Purkinje cell (primary cell): Measurements from ENCODE around the gene STOML3. TPM values are rescaled to one million over a fixed set of nuclear protein-coding genes. Genes with fewer than 3 reads are reported as not detected.

Source experiments
- polyA plus RNA-seq: library from polyadenylated mRNA; unstranded; fragments of >200 nt; fragmentation: Nextera tagmentation; gene quantifications from 2 replicates; pipeline ENCODE4 v1.2.1, GENCODE V29; 2014

STOML3 gene, protein sequence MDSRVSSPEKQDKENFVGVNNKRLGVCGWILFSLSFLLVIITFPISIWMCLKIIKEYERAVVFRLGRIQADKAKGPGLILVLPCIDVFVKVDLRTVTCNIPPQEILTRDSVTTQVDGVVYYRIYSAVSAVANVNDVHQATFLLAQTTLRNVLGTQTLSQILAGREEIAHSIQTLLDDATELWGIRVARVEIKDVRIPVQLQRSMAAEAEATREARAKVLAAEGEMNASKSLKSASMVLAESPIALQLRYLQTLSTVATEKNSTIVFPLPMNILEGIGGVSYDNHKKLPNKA
- not detected in 2 replicates for polyA plus RNA-seq

DNA sequence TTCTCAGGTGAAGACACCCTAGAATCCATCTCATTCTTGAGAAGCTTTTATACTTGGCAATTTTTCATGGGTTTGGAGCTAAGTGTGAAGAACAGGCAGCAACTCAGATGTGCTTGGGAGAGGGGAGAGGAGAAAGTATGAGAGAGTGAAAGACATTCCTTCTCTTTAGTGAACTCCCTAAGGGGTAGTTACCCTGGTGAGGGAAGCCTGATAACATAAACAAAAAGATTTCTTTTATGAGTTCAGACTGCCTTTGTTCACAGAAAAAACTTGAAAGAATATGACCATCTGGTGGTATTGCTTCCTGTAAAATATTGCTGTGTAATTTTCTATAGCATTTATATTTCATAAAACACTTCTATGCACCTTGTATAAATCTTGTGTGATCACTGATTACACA, at the start of gene STOML3:
Gene STOML3, minus strand, starts transcription at position 139 of the 400 bp plus-strand sequence. Its CDS starts 110 bp downstream, at position 29.

DNA sequence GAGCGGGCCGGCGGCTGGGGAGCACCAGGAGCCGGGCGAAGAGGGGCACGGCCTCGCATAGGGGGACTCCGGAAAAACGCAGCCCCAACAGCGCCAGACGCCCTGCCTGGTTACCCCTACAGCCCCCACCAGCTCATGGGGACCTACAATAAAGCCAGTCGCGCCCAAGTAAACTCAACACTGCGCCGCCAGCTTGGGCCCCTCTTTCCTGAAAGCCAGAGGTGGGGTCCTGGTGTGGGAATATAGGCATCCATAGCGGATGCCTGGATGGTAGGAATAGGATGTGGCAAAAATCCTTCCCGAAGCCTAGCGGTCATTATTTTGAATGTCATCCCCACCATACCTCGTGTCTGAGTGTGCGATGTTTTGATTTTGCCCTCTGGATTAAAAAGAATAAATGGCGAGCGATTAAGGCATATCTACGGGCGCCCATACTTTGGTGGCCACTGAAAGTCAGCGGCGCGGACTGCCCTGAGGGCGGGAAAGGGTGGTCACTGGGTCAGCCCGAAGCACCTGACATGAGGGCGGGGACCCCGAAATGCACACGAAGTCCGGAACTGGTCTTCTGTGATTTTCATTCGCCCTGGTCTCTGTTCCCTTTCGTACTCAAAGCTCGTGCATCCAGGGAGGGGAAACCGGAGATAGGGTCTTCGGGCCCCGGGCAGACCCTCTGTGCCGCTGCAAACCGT, 47.4 kb upstream of the STOML3 start, which contains the start of the genes NHLRC3 and PROSER1:
Gene NHLRC3, plus strand, starts transcription at position 577 of the 689 bp plus-strand sequence. CDS start 184 bp downstream, outside the sequence.
Gene PROSER1, minus strand, starts transcription at position 210 of the 689 bp plus-strand sequence. CDS start 847 bp downstream, outside the sequence.

Other genes starting within 250 kb of the STOML3 start
- 6.6 and 7.9 TPM in 2 replicates for gene PROSER1, start 47.3 kb upstream of the STOML3 start, polyA plus RNA-seq
- gene NHLRC3, start 47.6 kb upstream of the STOML3 start, polyA plus RNA-seq = 9.2 and 10.7 TPM in 2 replicates